Suprapubic skin (tissue), 4 donors: ENCODE data around the gene HECW1.

Source experiments
- CTCF ChIP-seq, 2 donors: fragments of 200-600 bp in 1 of 2; fragments of 450-650 bp in 1 of 2; sonication (generic) in 1 of 2; IDR thresholded peaks; one replicate each; pipeline ENCODE4 v1.5.1; 2016 to 2019; ENCODE audit warnings: antibody characterized with exemption in 2 of 2, mild to moderate bottlenecking in 1 of 2, moderate library complexity in 1 of 2
- EP300 ChIP-seq: sonication (generic); formaldehyde crosslinking; IDR thresholded peaks from one replicate; pipeline ENCODE4 v1.6.1; 2017; ENCODE audit warnings: antibody characterized with exemption
- POLR2A ChIP-seq, 2 donors: fragments of 450-650 bp; IDR thresholded peaks; one replicate each; pipeline ENCODE4 v1.6.1; 2017; ENCODE audit warnings: antibody characterized with exemption in 2 of 2, mild to moderate bottlenecking in 2 of 2, moderate library complexity in 2 of 2
- POLR2AphosphoS5 ChIP-seq, 3 donors: sonication (generic); formaldehyde crosslinking; IDR thresholded peaks; one replicate each; pipeline ENCODE4 v1.6.1; 2017; ENCODE audit warnings: antibody characterized with exemption in 3 of 3

GRCh38 chr7:43307522-43307921 is 195.1 kb downstream of the HECW1 start:
- no peak for TF ChIP-seq CTCF (IDR thresholded peaks at IDR 0.05)
- TF ChIP-seq POLR2AphosphoS5 (IDR thresholded peaks at IDR 0.05) = no peak
- no peak for TF ChIP-seq EP300
- no peak for TF ChIP-seq POLR2A (IDR thresholded peaks at IDR 0.05)
